Breast epithelium (tissue), 4 donors: Measurements from ENCODE around the gene RANBP1. TPM values are rescaled to one million over a fixed set of nuclear protein-coding genes. Genes with fewer than 3 reads are reported as not detected.

Experiments used
- DNase-seq, 2 donors: peaks; one replicate each; pipeline ENCODE4 v3.0.0-alpha.2; 2019; ENCODE audit warnings: low spot score in 2 of 2
- H3K27ac ChIP-seq, 2 donors: fragments of 200-600 bp; sonication (generic) in 1 of 2; one replicate each; pipeline ENCODE4 v1.5.1; 2016 to 2019; ENCODE audit warnings: mild to moderate bottlenecking in 1 of 2
- H3K27me3 ChIP-seq, 2 donors: fragments of 200-600 bp; sonication (generic) in 1 of 2; one replicate each; pipeline versions ENCODE4 v1.5.1 to v1.6.0; 2017 to 2019; ENCODE audit warnings: control low read depth in 1 of 2, mild to moderate bottlenecking in 1 of 2
- H3K36me3 ChIP-seq: fragments of 200-600 bp; one replicate; pipeline ENCODE4 v1.5.1; 2019
- H3K4me1 ChIP-seq, 2 donors: fragments of 200-600 bp; sonication (generic); one replicate each; pipeline ENCODE4 v1.5.1; 2016 to 2019; ENCODE audit warnings: control low read depth in 1 of 2
- H3K4me3 ChIP-seq, 3 donors: fragments of 200-600 bp; sonication (generic); 1 replicate in 2 of 3; 2 replicates in 1 of 3; pipeline ENCODE4 v1.5.1; 2016 to 2019; ENCODE audit warnings: mild to moderate bottlenecking in 3 of 3, moderate library complexity in 2 of 3
- H3K9me3 ChIP-seq, 2 donors: fragments of 200-600 bp; sonication (generic) in 1 of 2; one replicate each; pipeline ENCODE4 v1.5.1; 2016 to 2019; ENCODE audit warnings: control low read depth in 1 of 2
- POLR2A ChIP-seq: fragments of 450-650 bp; IDR thresholded peaks from one replicate; pipeline ENCODE4 v1.6.1; 2016; ENCODE audit warnings: antibody characterized with exemption, mild to moderate bottlenecking, moderate library complexity
- POLR2AphosphoS5 ChIP-seq, 3 donors: sonication (generic); formaldehyde crosslinking; IDR thresholded peaks; one replicate each; pipeline ENCODE4 v1.6.1; 2017; ENCODE audit warnings: antibody characterized with exemption in 3 of 3
- intact Hi-C: fragments of 100-400 bp; cut with DNase I; formaldehyde crosslinking; loops from one replicate; pipeline ENCODE4 v1.15.1; 2023; ENCODE audit warnings: low total_unique reads
- total RNA-seq, 3 donors: library from RNA; depleted of rRNA; stranded (reverse); fragments of >200 nt; gene quantifications; one replicate each; pipeline ENCODE4 v1.1.0, GENCODE V29; 2016
- TF ChIP-seq, protein P1 (sequence below), 3 donors: fragments of 450-650 bp; IDR thresholded peaks; one replicate each; pipeline ENCODE4 v1.5.1; 2016 to 2017; ENCODE audit warnings: antibody characterized with exemption in 3 of 3, mild to moderate bottlenecking in 3 of 3, moderate library complexity in 3 of 3

Gene RANBP1
- total RNA-seq, 3 donors from 2014 or later: 131 to 202 (median 146) TPM

DNA sequence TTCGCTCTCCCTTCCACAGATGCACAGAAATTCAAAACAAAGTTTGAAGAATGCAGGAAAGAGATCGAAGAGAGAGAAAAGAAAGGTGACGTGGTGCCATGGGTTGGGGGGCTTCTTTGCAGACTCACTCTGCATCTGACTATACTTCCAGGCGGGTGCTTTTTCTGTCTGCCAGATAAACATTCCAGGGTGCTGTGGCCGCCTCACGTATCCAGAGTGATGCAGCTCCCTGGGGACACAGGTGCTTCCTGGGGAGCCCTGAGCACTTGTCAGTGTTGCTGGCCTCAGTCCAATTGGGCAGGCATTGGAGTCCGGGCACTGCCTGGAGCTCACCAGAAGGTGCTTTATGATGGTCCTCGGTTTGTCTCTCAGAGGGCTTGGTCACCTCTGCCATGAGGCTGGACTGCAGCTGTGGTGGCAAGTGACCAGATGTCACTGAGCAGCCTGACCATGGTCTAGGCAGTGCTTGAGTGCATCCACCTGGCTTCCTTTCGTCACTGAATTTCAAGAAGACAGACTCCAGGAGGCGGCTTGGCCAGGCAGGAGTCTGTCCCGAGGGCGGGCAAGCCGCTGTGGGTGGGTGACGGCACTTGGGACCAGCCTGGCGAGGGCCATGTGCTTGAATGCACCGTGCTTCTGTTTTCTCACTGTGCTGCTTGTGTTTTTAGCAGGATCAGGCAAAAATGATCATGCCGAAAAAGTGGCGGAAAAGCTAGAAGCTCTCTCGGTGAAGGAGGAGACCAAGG lies 10.6 kb downstream of the RANBP1 start:
- intact Hi-C loops: no loop called here

DNA sequence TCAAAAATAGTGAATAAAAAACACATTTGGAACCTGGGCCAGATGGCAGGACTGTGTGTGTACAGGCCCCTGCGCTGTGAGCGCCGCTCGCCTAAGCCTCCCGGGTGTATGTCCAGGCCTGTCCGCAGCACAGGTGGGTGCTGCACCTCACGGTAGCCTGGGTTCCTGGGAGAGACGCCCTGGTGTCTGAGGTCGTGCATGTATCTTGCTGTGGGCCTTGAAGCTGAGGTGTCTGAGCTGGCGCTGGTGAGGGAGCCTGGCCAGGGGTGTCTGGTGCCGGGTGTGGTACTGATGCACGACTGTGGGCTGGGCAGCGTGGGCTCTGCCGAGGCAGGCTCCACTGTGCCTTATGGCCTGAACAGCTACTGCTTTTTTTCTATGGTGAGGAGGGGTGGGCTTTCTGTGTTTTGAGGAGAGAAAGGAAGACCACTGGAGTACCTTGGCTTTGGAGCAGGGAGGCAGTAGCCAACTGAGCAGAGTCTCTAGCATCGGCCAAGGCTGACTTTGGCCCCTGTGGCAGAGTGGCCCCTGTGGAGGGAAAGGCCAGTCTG lies 11.5 kb downstream of the RANBP1 start:
- no peak for TF ChIP-seq POLR2A
- Histone ChIP-seq H3K36me3 (no peaks in the 10 kb centered on the region), H3K4me1 (peaks cover 0 to under 1% of the 10 kb centered on the region in 2 donors), H3K27ac (no peak overlapping the region), H3K27me3 (no peaks in the 10 kb centered on the region), H3K4me3 (no peak overlapping the region), H3K9me3 (no peaks in the 10 kb centered on the region)
- intact Hi-C loops: no loop called here
- no peak for DNase-seq

More for the DNA sequence above, 10.6 kb downstream of the RANBP1 start:
- Histone ChIP-seq H3K4me1 (no peaks in the 10 kb centered on the region), H3K4me3 (no peak overlapping the region), H3K9me3 (no peaks in the 10 kb centered on the region), H3K36me3 (no peaks in the 10 kb centered on the region), H3K27ac (no peak overlapping the region), H3K27me3 (no peaks in the 10 kb centered on the region)
- TF ChIP-seq POLR2AphosphoS5 (IDR thresholded peaks at IDR 0.05) (no peak), POLR2A (no peak)
- TF ChIP-seq, protein P1, sequence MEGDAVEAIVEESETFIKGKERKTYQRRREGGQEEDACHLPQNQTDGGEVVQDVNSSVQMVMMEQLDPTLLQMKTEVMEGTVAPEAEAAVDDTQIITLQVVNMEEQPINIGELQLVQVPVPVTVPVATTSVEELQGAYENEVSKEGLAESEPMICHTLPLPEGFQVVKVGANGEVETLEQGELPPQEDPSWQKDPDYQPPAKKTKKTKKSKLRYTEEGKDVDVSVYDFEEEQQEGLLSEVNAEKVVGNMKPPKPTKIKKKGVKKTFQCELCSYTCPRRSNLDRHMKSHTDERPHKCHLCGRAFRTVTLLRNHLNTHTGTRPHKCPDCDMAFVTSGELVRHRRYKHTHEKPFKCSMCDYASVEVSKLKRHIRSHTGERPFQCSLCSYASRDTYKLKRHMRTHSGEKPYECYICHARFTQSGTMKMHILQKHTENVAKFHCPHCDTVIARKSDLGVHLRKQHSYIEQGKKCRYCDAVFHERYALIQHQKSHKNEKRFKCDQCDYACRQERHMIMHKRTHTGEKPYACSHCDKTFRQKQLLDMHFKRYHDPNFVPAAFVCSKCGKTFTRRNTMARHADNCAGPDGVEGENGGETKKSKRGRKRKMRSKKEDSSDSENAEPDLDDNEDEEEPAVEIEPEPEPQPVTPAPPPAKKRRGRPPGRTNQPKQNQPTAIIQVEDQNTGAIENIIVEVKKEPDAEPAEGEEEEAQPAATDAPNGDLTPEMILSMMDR (IDR thresholded peaks at IDR 0.05): no peak
- no peak for DNase-seq

DNA sequence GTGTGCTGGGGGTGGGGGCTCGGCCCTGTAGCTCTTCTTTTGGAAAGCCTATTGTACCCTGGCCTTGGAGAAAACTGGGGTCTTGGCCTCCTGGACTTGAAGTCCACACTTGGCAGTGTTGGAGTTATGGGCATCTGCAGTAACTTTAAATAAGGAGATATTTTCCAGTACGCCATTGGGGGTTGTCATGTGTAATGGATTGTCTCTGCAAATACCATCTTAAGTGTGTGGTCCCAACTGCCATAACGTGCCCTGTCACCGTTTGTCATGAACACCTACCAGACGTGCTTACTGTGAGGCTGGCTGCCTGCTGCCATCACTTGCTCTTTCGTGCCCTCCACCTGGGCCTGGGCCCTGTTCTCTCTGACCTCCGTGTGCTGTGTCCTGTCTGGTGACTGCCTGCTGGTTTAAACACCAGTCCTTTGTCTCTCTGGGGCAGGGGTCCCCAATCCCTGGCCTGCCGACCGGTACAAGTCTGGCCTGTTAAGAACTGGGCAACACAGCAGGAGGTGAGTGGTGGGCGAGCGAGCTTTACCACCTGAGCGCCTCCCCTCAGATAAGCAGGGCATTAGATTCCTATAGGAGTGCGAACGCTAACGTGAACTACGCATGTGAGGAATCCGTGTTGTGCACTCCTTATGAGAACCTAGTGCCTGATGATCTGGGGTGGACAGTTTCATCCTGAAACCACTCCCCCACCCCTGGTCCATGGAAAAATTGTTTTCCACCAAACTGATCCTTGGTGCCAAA lies 12.1 kb downstream of the RANBP1 start:
- Histone ChIP-seq H3K27ac (no peak overlapping the region), H3K36me3 (no peaks in the 10 kb centered on the region), H3K4me3 (no peak overlapping the region), H3K4me1 (peaks cover 5 to 7% of the 10 kb centered on the region in 2 donors), H3K27me3 (no peaks in the 10 kb centered on the region), H3K9me3 (no peaks in the 10 kb centered on the region)
- TF ChIP-seq, protein P1 (IDR thresholded peaks at IDR 0.05): no peak
- TF ChIP-seq POLR2A (no peak), POLR2AphosphoS5 (IDR thresholded peaks at IDR 0.05) (no peak)
- DNase-seq: no peak
- intact Hi-C loops: no loop called here

DNA sequence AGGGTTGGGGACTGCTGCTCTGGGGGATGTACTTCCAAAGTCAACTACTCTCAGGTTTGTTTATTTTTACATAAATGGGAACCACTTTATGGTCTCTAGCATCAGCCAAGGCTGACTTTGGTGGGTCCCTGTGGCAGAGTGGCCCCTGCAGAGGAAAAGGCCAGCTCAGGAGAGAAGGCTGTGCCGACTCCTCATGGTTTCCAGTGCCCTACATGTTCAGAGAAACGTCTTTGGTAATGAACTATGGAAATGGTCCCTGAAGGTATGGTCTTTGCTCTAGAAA lies 12.7 kb downstream of the RANBP1 start:
- Histone ChIP-seq H3K36me3 (no peaks in the 10 kb centered on the region), H3K4me1 (peaks cover 7 to 10% of the 10 kb centered on the region in 2 donors), H3K9me3 (no peaks in the 10 kb centered on the region), H3K4me3 (no peak overlapping the region), H3K27ac (no peak overlapping the region), H3K27me3 (no peaks in the 10 kb centered on the region)
- intact Hi-C loops: no loop called here
- TF ChIP-seq, protein P1 (IDR thresholded peaks at IDR 0.05): no peak
- no peak for TF ChIP-seq POLR2AphosphoS5 (IDR thresholded peaks at IDR 0.05)
- no peak for TF ChIP-seq POLR2A
- DNase-seq: no peak

DNA sequence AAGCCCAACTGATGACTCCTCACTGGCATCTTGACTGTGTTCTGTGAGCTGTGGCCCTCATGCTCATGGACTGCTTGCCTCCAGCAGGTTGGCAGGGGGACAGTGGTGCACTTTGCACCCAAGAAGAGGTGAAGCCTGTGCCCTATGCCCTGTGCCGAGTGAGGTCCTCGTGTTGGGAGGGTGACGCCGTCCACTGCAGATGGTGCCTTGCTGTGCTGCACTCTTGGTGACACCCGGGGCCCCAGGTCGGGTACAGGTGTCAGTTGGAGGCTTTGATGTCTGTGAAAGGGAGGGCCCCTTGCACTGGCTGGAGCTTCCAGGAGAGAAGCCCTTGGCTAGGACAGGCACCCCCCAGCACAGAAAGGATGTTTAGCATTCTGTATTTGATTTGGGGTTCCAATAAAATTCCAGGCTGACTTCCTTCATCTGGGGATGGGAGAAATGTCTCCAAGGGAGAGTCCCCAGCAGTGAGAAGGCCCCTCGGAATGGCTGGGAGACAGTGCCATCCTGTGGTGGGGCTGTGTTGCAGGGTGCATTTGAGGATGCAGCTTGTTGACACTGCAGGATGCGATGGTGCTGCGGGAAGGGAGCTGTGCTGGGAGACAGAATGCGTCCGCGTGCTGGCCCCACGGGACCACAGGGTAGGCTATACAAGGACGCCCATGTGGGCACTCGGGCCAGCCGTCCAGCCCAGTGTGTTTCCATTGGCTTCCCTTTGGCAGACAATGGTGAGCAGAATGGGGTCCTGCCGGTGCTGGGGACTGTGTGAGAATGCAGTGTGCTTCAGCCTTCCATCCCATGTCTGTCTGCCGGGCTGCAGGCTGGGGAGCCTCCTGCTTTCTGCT lies 13.2 kb downstream of the RANBP1 start:
- intact Hi-C loops: no loop called here
- no peak overlapping the region for H3K27ac ChIP-seq

More for the DNA sequence above, 13.2 kb downstream of the RANBP1 start:
- no peaks in the 10 kb centered on the region for H3K9me3 ChIP-seq
- H3K27me3 ChIP-seq: no peaks in the 10 kb centered on the region
- no peak overlapping the region for H3K4me3 ChIP-seq
- DNase-seq: no peak
- TF ChIP-seq POLR2A (no peak), POLR2AphosphoS5 (IDR thresholded peaks at IDR 0.05) (no peak)
- TF ChIP-seq, protein P1 (IDR thresholded peaks at IDR 0.05): no peak
- H3K36me3 ChIP-seq: no peaks in the 10 kb centered on the region
- peaks cover 7 to 10% of the 10 kb centered on the region in 2 donors for H3K4me1 ChIP-seq
